Effector memory CD8-positive, alpha-beta T cell (primary cell): ENCODE measurements around the gene NDUFS1.
A peak's percentile ranks its signal among the peaks of the same experiment; 100 is the strongest.
"Not testable (repeated sequence)": the region's sequence is repeated elsewhere in the genome, so short reads cannot be mapped to it uniquely, and the experiment has no call there.

Source experiments
- ATAC-seq: fragments of 150-1000 bp; cut with Tn5 transposase; replicated peaks from 2 replicates; pipeline ENCODE4 v1.10.0; 2021; ENCODE audit warnings: mild to moderate bottlenecking, moderate library complexity
- DNase-seq, 3 experiments: peaks; one replicate each; pipeline ENCODE4 v3.0.0; 2021
- H3K27ac Mint-ChIP-seq, 2 donors: one replicate each; pipeline ENCODE4 v1.8.0; 2022; ENCODE audit warnings: mild to moderate bottlenecking in 2 of 2, mixed read lengths in 2 of 2, moderate library complexity in 2 of 2
- H3K27me3 Mint-ChIP-seq, 2 donors: one replicate each; pipeline ENCODE4 v1.8.0; 2022; ENCODE audit warnings: mixed read lengths in 2 of 2
- H3K36me3 Mint-ChIP-seq: one replicate; pipeline ENCODE4 v1.8.0; 2022; ENCODE audit warnings: mild to moderate bottlenecking, moderate library complexity, mixed read lengths; ENCODE audit not compliant: insufficient read depth
- H3K4me1 Mint-ChIP-seq, 2 donors: one replicate each; pipeline ENCODE4 v1.8.0; 2022; ENCODE audit warnings: low read depth in 2 of 2, mixed read lengths in 2 of 2
- H3K4me3 Mint-ChIP-seq, 2 donors: one replicate each; pipeline ENCODE4 v1.8.0; 2022; ENCODE audit warnings: mild to moderate bottlenecking in 2 of 2, mixed read lengths in 2 of 2, moderate library complexity in 2 of 2
- H3K9me3 Mint-ChIP-seq, 2 donors: one replicate each; pipeline ENCODE4 v1.8.0; 2022; ENCODE audit warnings: mixed read lengths in 2 of 2

Gene NDUFS1

GRCh38 chr2:206154197-206154596 is 5.0 kb downstream of the NDUFS1 start:
- DNase-seq (no peak), ATAC-seq (no peak)
- Mint-ChIP-seq H3K27me3 (no peaks in the 10 kb centered on the region), H3K4me1 (peaks cover 16 to 30% of the 10 kb centered on the region in 2 donors), H3K9me3 (no peaks in the 10 kb centered on the region), H3K27ac (peak overlapping the region in 1 of 2 donors; percentile 22), H3K4me3 (no peak overlapping the region), H3K36me3 (peaks cover 36% of the 10 kb centered on the region)

- Mint-ChIP-seq H3K27me3 (no peaks in the 10 kb centered on the region), H3K9me3 (no peaks in the 10 kb centered on the region), H3K27ac (peak overlapping the region in 1 of 2 donors; percentile 78), H3K4me3 (no peak overlapping the region), H3K36me3 (peaks cover 60% of the 10 kb centered on the region), H3K4me1 (peaks cover 5 to 15% of the 10 kb centered on the region in 2 donors)
- no peak for ATAC-seq
- DNase-seq: no peak
Observed at GRCh38 chr2:206150631-206151030, 8.6 kb downstream of the NDUFS1 start.

GRCh38 chr2:206150168-206150567 is 9.1 kb downstream of the NDUFS1 start:
- H3K4me3 Mint-ChIP-seq: no peak overlapping the region
- H3K36me3 Mint-ChIP-seq: peaks cover 65% of the 10 kb centered on the region
- H3K27ac Mint-ChIP-seq: peak overlapping the region; percentile 6 to 78

GRCh38 chr2:206149330-206149729 is 9.9 kb downstream of the NDUFS1 start:
- DNase-seq (no peak), ATAC-seq (no peak)
- no peaks in the 10 kb centered on the region for H3K9me3 Mint-ChIP-seq
- H3K4me1 Mint-ChIP-seq: peaks cover 4 to 15% of the 10 kb centered on the region in 2 donors
- H3K4me3 Mint-ChIP-seq: no peak overlapping the region
- no peaks in the 10 kb centered on the region for H3K27me3 Mint-ChIP-seq
- H3K27ac Mint-ChIP-seq: no peak overlapping the region
- peaks cover 72% of the 10 kb centered on the region for H3K36me3 Mint-ChIP-seq

More at GRCh38 chr2:206150168-206150567, 9.1 kb downstream of the NDUFS1 start:
- no peaks in the 10 kb centered on the region for H3K27me3 Mint-ChIP-seq
- DNase-seq (no peak), ATAC-seq (no peak)
- H3K4me1 Mint-ChIP-seq: peaks cover 5 to 15% of the 10 kb centered on the region in 2 donors
- H3K9me3 Mint-ChIP-seq: no peaks in the 10 kb centered on the region

- no peak for DNase-seq
- Mint-ChIP-seq H3K27ac (peak overlapping the region in 1 of 2 donors; percentile 19), H3K27me3 (no peaks in the 10 kb centered on the region), H3K36me3 (peaks cover 93% of the 10 kb centered on the region), H3K4me1 (peaks cover 0 to 8% of the 10 kb centered on the region in 2 donors), H3K9me3 (no peaks in the 10 kb centered on the region), H3K4me3 (no peak overlapping the region)
- ATAC-seq: no peak
Observed at GRCh38 chr2:206145665-206146064, 13.6 kb downstream of the NDUFS1 start.

GRCh38 chr2:206144383-206144782 is 14.9 kb downstream of the NDUFS1 start:
- H3K4me1 Mint-ChIP-seq: no peaks in the 10 kb centered on the region
- DNase-seq (no peak), ATAC-seq (no peak)
- no peaks in the 10 kb centered on the region for H3K9me3 Mint-ChIP-seq
- no peaks in the 10 kb centered on the region for H3K27me3 Mint-ChIP-seq
- no peak overlapping the region for H3K4me3 Mint-ChIP-seq
- H3K36me3 Mint-ChIP-seq: peaks cover 94% of the 10 kb centered on the region
- peak overlapping the region in 1 of 2 donors; percentile 19 for H3K27ac Mint-ChIP-seq

- peak overlapping the region; percentile 67 to 69 for H3K27ac Mint-ChIP-seq
- no peaks in the 10 kb centered on the region for H3K9me3 Mint-ChIP-seq
- no peak for DNase-seq
- no peak for ATAC-seq
- no peak overlapping the region for H3K4me3 Mint-ChIP-seq
- peaks cover 95% of the 10 kb centered on the region for H3K36me3 Mint-ChIP-seq
- no peaks in the 10 kb centered on the region for H3K4me1 Mint-ChIP-seq
- H3K27me3 Mint-ChIP-seq: no peaks in the 10 kb centered on the region
Observed at GRCh38 chr2:206143451-206143850, 15.8 kb downstream of the NDUFS1 start.

GRCh38 chr2:206127656-206128055 is 31.6 kb downstream of the NDUFS1 start:
- H3K9me3 Mint-ChIP-seq: no peaks in the 10 kb centered on the region
- H3K36me3 Mint-ChIP-seq: peaks cover 75% of the 10 kb centered on the region
- DNase-seq (no peak), ATAC-seq (no peak)
- H3K4me1 Mint-ChIP-seq: no peaks in the 10 kb centered on the region
- no peak overlapping the region for H3K4me3 Mint-ChIP-seq
- no peaks in the 10 kb centered on the region for H3K27me3 Mint-ChIP-seq
- H3K27ac Mint-ChIP-seq: no peak overlapping the region

- Mint-ChIP-seq H3K27ac (no peak overlapping the region), H3K36me3 (peaks cover 75% of the 10 kb centered on the region), H3K9me3 (peaks cover 0 to 2% of the 10 kb centered on the region in 2 donors), H3K4me1 (no peaks in the 10 kb centered on the region), H3K4me3 (no peak overlapping the region), H3K27me3 (no peaks in the 10 kb centered on the region)
- ATAC-seq (no peak), DNase-seq (no peak)
Observed at GRCh38 chr2:206125901-206126300, 33.3 kb downstream of the NDUFS1 start.

GRCh38 chr2:206122569-206122968 is 36.7 kb downstream of the NDUFS1 start:
- not testable (repeated sequence) for H3K27ac Mint-ChIP-seq, H3K9me3 Mint-ChIP-seq, H3K4me1 Mint-ChIP-seq, H3K27me3 Mint-ChIP-seq, ATAC-seq, DNase-seq, H3K4me3 Mint-ChIP-seq
- peaks cover 58% of the 10 kb centered on the region for H3K36me3 Mint-ChIP-seq

- Mint-ChIP-seq H3K27ac (no peak overlapping the region), H3K36me3 (peaks cover 11% of the 10 kb centered on the region), H3K4me3 (no peak overlapping the region), H3K9me3 (peaks cover 0 to 4% of the 10 kb centered on the region in 2 donors), H3K4me1 (no peaks in the 10 kb centered on the region), H3K27me3 (no peaks in the 10 kb centered on the region)
- no peak for ATAC-seq
- DNase-seq: no peak
Observed at GRCh38 chr2:206116278-206116677, 43.0 kb downstream of the NDUFS1 start.

- Mint-ChIP-seq H3K4me1 (no peaks in the 10 kb centered on the region), H3K27ac (peak overlapping the region in 1 of 2 donors; percentile 35), H3K4me3 (no peak overlapping the region), H3K36me3 (peaks cover 5% of the 10 kb centered on the region), H3K27me3 (no peaks in the 10 kb centered on the region), H3K9me3 (no peaks in the 10 kb centered on the region)
- ATAC-seq (no peak), DNase-seq (no peak)
Observed at GRCh38 chr2:206115026-206115578, 44.1 kb downstream of the NDUFS1 start.

GRCh38 chr2:206112846-206113547 is 46.2 kb downstream of the NDUFS1 start:
- no peak overlapping the region for H3K27ac Mint-ChIP-seq
- no peak for ATAC-seq
- no peaks in the 10 kb centered on the region for H3K4me1 Mint-ChIP-seq
- H3K36me3 Mint-ChIP-seq: no peaks in the 10 kb centered on the region
- H3K4me3 Mint-ChIP-seq: no peak overlapping the region
- H3K9me3 Mint-ChIP-seq: no peaks in the 10 kb centered on the region
- no peaks in the 10 kb centered on the region for H3K27me3 Mint-ChIP-seq
- DNase-seq: no peak

- Mint-ChIP-seq H3K27ac (no peak overlapping the region), H3K36me3 (no peaks in the 10 kb centered on the region), H3K9me3 (no peaks in the 10 kb centered on the region), H3K4me3 (no peak overlapping the region), H3K27me3 (no peaks in the 10 kb centered on the region), H3K4me1 (no peaks in the 10 kb centered on the region)
- DNase-seq (no peak), ATAC-seq (no peak)
Observed at GRCh38 chr2:206112108-206112507, 47.1 kb downstream of the NDUFS1 start.
